Right cardiac atrium (tissue), 5 donors: Measurements from ENCODE around the gene ZNF516. TPM values are rescaled to one million over a fixed set of nuclear protein-coding genes. Genes with fewer than 3 reads are reported as not detected.
A peak's percentile ranks its signal among the peaks of the same experiment; 100 is the strongest.

Source experiments
- ATAC-seq, 2 donors: fragments of 200-7000 bp; cut with Tn5 transposase; one replicate each; pipeline versions ENCODE4 v1.8.0 to v1.9.1; 2020; ENCODE audit warnings: moderate library complexity in 2 of 2, mild to moderate bottlenecking in 1 of 2
- DNase-seq, 3 donors: peaks; one replicate each; pipeline ENCODE4 v3.0.0-alpha.2; 2020
- H3K27ac ChIP-seq: one replicate; pipeline ENCODE4 v1.5.1; 2013; ENCODE audit warnings: mild to moderate bottlenecking, low read length, control low read depth, moderate library complexity
- H3K27me3 ChIP-seq: one replicate; pipeline ENCODE4 v1.6.1; 2013; ENCODE audit not compliant: control insufficient read depth, insufficient read depth
- H3K4me1 ChIP-seq: one replicate; pipeline ENCODE4 v1.6.1; 2013; ENCODE audit warnings: low read length; ENCODE audit not compliant: control insufficient read depth, insufficient read depth
- H3K4me3 ChIP-seq: one replicate; pipeline ENCODE4 v1.5.1; 2013; ENCODE audit warnings: low read length, control low read depth
- H3K9me3 ChIP-seq: one replicate; pipeline ENCODE4 v1.6.1; 2013; ENCODE audit warnings: low read length; ENCODE audit not compliant: control insufficient read depth
- WGBS: extraction: QIAGEN DNeasy Blood & Tissue Kit; methylation state at CpG from one replicate; pipeline ENCODE4 v1.1.7; 2013; 5-methylcytosine and 5-hydroxymethylcytosine counted together
- intact Hi-C, 4 donors: fragments of 100-400 bp; cut with DNase I; formaldehyde crosslinking; loops; one replicate each; pipeline versions ENCODE4 v1.11.0 to v1.14.0; 2022 to 2023
- polyA plus RNA-seq: library from polyadenylated mRNA; stranded (reverse); fragments of 200-250 nt; gene quantifications from one replicate; pipeline ENCODE4 v1.2.3, GENCODE V29; 2013
- total RNA-seq, 4 donors: library from RNA; stranded (reverse); fragmentation: NEBNext Ultra II Directional; extraction: Animal tissue kit (Norgen Biotek cat#: 25700); gene quantifications; one replicate each; pipeline ENCODE4 v1.2.1, GENCODE V29; 2021
- donor health status: healthy with polysubstance abuse.
- donor health status: DM: no; HTN: yes; CAD: no.
- donor health status: DM: no; HTN: no; CAD: no.
- donor health status: DM: no; HTN: yes; CAD: no; lungs with severe emphysema.
- donor health status: DM: yes; HTN: yes; CAD: no.

Gene ZNF516
- total and polyA plus RNA-seq, 5 donors = 4.8 to 16.2 (median 11.2) TPM

DNA sequence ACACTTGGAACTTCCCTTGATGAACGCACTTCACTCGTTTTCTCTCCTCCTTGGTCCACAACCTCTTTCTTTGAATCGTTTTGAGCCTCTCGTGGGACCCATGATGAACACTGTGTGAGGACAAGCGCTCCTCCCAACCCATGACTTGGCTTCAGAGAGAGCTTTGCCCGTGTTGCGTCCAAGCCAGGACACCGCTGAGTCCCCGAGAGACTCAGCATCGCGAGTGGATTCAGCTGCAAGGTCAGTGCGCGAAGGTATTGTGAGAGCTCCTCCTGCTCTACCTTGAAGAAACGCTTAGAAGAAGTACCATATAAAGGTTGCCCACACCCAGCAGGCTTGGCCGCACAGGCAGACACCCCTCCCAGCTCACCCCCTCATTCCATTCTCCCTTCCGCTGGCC is 58.7 kb downstream of the ZNF516 start:
- WGBS = 90% methylated on average over 16 of the region's 16 CpGs
- H3K4me3 ChIP-seq = no peak overlapping the region
- intact Hi-C loops = no loop called here
- DNase-seq (no peak), ATAC-seq (no peak)
- H3K9me3 ChIP-seq = no peaks in the 10 kb centered on the region
- peaks cover 6% of the 10 kb centered on the region for H3K4me1 ChIP-seq
- H3K27me3 ChIP-seq = no peaks in the 10 kb centered on the region
- no peak overlapping the region for H3K27ac ChIP-seq

DNA sequence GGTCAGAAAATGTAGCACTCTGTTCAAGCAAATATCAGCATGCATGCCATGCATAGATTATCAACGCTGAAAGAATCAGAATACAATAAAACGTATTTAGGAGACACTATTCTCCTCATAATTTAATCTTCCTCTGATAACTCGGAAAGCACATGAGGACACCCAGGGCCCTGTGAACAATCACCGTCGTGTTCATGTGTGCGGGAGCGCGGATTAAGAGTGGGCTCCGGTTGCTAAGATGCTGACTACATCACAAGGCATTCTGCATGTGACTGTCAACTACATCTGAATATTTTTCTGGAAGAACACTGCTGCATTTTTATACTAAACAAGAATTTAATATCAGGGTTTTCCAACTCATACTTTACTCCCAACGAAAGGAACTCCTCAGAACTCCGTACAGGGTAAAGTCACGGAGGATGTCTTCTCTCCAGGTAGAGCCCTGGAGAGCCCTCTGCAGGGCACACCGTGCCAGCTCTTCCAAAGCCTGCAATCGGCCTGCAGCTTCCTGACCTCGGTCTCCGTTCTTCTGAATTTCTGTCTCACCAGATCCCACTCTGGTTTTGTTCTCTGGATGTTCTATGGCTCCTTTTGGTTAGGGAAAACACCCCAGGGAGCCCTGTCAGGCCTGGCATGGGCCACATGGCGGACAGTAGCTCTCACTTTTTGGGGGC is 59.6 kb downstream of the ZNF516 start:
- no peak overlapping the region for H3K27ac ChIP-seq
- H3K27me3 ChIP-seq = no peaks in the 10 kb centered on the region
- H3K4me1 ChIP-seq = peaks cover 6% of the 10 kb centered on the region
- DNase-seq (no peak), ATAC-seq (no peak)
- no peak overlapping the region for H3K4me3 ChIP-seq
- no peaks in the 10 kb centered on the region for H3K9me3 ChIP-seq
- intact Hi-C loops = no loop called here
- WGBS = 86% methylated on average over 17 of the region's 17 CpGs

- DNase-seq (no peak), ATAC-seq (no peak)
- peaks cover 8% of the 10 kb centered on the region for H3K4me1 ChIP-seq
- no peaks in the 10 kb centered on the region for H3K9me3 ChIP-seq
- no peak overlapping the region for H3K27ac ChIP-seq
- no peak overlapping the region for H3K4me3 ChIP-seq
- 74% methylated on average over 14 of the region's 14 CpGs for WGBS
- H3K27me3 ChIP-seq = no peaks in the 10 kb centered on the region
- intact Hi-C loops = no loop called here
Observed at GRCh38 chr18:76434452-76434851, 60.6 kb downstream of the ZNF516 start.

DNA sequence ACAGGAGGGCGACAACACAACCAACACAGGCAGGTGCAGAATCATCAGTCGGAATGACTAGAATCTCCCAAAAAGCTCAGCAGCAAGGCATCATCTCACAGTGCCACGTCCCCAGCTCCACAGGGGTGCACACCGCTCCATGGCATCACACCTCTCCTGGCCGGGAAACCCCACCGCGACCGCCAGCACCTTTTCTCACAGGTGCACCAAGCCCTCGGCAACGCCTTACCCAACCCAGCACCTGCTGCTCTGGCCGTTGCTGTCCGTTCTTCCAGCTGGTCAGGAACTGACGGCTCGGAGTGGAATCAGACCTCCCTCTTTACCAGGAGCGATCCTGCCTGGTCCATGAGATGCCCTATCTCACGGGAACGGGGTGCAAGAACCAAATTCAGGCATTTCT is 61.3 kb downstream of the ZNF516 start:
- intact Hi-C loops = no loop called here

DNA sequence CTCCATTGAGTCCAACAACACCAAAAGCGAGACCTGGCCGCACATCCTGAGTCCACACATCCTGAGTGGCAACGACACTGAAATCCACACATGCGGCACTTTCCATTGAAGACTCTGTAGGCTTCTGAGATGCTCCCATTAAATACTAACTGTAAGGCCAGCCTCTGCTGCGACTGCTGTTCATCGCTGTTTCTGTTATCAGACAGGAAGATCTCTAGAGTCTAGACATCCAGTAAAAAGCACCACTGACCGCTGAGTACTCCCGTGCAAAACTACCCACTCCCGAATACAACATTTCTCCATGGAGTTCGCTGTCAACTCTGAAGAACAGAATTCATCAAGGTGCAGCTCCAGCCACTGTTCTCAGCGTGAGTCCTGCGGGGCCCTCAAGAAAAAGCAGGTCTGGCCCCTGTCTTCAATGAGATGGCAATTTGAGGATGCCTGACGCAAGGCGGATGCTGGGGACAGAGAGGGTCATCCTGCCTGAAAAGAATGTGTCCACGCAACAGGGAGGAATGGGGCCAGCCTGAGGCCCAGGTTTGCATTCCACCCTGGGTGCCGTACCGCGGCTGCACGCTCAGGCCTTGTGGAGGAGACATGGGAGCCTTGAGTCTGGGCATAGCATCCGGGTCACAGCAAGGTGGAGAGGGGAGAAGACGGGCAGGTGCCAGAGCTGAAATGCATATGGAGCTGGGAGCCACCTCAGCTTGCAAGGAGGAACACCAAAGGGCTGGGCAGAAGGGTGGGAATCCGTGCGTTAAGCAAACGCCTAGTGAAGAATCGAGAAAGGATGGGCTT is 61.9 kb downstream of the ZNF516 start:
- Histone ChIP-seq H3K4me1 (peaks cover 12% of the 10 kb centered on the region), H3K9me3 (no peaks in the 10 kb centered on the region), H3K27me3 (no peaks in the 10 kb centered on the region), H3K27ac (no peak overlapping the region), H3K4me3 (no peak overlapping the region)
- ATAC-seq (no peak), DNase-seq (no peak)
- 96% methylated on average over 25 of the region's 25 CpGs for WGBS
- intact Hi-C loops = no loop called here

More for the DNA sequence above, 61.3 kb downstream of the ZNF516 start:
- Histone ChIP-seq H3K9me3 (no peaks in the 10 kb centered on the region), H3K27ac (no peak overlapping the region), H3K4me3 (no peak overlapping the region), H3K4me1 (peaks cover 12% of the 10 kb centered on the region), H3K27me3 (no peaks in the 10 kb centered on the region)
- ATAC-seq (no peak), DNase-seq (peak in 2 of 3 donors; percentile 41 to 52)
- WGBS = 97% methylated on average over 17 of the region's 17 CpGs

DNA sequence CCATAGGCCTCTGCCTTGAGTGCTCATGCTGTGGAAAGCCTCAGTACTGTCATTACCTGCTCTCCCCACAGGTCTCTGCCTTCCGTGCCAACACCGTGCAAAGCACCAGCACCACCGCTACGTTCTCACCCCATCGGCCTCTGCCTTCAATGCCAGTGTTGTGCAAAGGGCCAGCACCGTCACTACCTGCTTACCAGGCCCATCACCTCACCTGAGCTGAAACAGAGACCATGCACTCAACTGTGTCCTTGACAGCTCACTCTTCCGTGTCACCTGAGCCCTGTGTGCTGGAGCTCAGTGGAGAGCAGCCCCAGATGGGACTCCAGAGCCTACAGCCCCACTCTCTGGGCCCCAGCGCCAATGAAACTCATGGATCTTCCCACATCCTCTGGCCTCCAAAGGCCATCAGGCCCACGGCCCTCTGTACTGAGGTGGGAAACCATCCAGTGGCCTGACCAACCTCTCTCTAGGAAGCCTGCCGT is 62.7 kb downstream of the ZNF516 start:
- Histone ChIP-seq H3K4me3 (no peak overlapping the region), H3K9me3 (no peaks in the 10 kb centered on the region), H3K27me3 (no peaks in the 10 kb centered on the region), H3K4me1 (peaks cover 12% of the 10 kb centered on the region), H3K27ac (no peak overlapping the region)
- DNase-seq = no peak
- WGBS = 96% methylated on average over 10 of the region's 10 CpGs
- intact Hi-C loops = no loop called here
- no peak for ATAC-seq

DNA sequence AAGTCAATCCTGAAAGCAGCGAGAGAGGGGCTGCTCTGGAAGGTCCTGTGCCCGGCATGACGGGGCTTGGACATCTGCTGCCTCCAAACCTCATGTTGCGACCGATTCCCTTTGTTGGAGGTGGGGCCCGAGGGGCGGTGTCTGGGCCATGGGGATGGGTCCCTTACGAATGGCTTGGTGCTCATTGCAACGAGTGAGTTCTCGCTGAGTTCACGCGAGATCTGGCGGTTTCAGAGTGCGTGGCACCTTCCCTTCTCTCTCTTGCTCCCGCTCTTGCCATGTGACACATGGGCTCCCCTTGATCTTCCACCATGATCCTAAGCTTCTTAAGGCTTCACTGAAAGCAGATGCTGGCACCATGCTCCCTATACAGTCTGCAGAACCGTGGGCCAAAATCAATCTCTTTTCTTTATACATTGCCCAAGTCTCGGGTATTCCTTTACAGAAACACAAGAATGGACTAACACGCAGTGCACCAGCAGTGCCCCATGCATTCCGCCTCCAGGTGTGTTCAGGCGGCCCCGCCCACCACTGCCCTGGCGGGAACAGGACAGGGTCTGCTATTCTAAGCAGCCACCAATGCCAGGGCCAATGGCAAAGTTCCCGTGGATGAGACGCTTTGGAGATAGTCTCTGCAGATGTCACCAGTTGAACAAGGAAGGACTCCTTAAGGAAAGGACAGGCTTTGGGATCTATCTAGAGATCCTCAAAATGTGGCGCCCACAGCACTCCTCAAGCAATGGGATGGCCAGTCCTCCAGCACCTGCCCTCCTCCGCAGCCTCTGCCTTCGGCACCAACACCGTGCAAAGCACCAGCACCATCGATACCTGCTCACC is 63.4 kb downstream of the ZNF516 start:
- Histone ChIP-seq H3K9me3 (no peaks in the 10 kb centered on the region), H3K27me3 (no peaks in the 10 kb centered on the region), H3K27ac (no peak overlapping the region), H3K4me1 (peaks cover 12% of the 10 kb centered on the region), H3K4me3 (no peak overlapping the region)
- WGBS = 93% methylated on average over 29 of the region's 29 CpGs
- ATAC-seq = no peak
- intact Hi-C loops = no loop called here
- no peak for DNase-seq

- peaks cover 9% of the 10 kb centered on the region for H3K4me1 ChIP-seq
- intact Hi-C loops = no loop called here
Observed at GRCh38 chr18:76430636-76431035, 64.4 kb downstream of the ZNF516 start.

DNA sequence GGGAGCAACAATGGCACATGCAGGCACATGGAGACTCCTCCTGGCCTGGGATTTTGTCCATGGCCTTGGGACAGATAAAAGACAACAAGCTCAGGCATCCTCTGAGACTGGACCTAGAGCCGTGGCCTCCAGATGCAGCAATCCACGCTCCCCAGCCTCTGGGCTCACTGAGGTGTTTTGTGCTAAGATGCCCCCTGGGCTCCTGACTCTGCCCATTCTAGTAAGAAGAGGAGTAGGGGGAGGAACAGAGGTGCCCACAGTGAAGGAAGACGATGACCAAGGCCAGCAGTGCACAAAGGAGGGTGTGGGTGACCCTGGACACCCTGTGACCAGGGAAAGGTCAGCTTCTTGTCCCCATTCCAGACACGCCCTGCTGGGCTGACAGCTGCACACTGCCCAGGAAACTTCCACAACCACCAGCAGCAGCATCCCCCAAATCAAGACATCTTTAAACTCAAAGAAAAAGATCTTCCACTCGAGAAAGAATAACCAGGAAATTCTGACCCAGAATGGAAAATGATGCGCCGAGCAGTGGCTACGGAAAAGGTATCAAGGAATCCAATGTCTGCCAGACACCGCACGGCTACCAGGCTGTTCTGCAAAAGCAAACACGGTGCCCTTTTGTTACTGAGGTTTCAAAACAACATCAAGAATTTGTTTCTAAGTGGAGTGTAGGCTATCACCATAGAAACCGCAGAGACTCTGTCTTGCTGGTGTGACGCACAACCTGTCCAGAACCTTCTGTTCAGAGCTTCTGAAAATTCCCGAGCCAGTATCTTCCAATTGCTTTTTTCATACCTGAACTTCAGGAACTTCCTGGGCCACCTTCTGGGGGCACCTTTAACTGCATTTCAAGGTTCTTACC is 65.5 kb downstream of the ZNF516 start:
- ATAC-seq (peak in 1 of 2 donors; percentile 64), DNase-seq (no peak)
- Histone ChIP-seq H3K4me1 (peaks cover 9% of the 10 kb centered on the region), H3K9me3 (no peaks in the 10 kb centered on the region), H3K27ac (no peak overlapping the region), H3K4me3 (no peak overlapping the region), H3K27me3 (no peaks in the 10 kb centered on the region)
- WGBS = 84% methylated on average over 14 of the region's 14 CpGs
- intact Hi-C loops = no loop called here

More at GRCh38 chr18:76430636-76431035, 64.4 kb downstream of the ZNF516 start:
- ATAC-seq (peak in 1 of 2 donors; percentile 35), DNase-seq (no peak)
- 59% methylated on average over 4 of the region's 4 CpGs for WGBS
- Histone ChIP-seq H3K9me3 (no peaks in the 10 kb centered on the region), H3K4me3 (no peak overlapping the region), H3K27me3 (no peaks in the 10 kb centered on the region), H3K27ac (no peak overlapping the region)
